ENCODE results near the gene MFSD2A.

GRCh38 chr1:39962450-39962825, 7.5 kb downstream of the MFSD2A start:
- no peak for TF ChIP-seq POLR2A (IDR thresholded peaks at IDR 0.05)
- no peak for TF ChIP-seq CTCF (IDR thresholded peaks at IDR 0.05)

Measured in Peyer's patch (tissue), 4 donors.